SK-N-SH (cell line): ENCODE data around the gene CDC42SE2. TPM values are rescaled to one million over a fixed set of nuclear protein-coding genes. Genes with fewer than 3 reads are reported as not detected.

ENCODE experiments used
- CTCF ChIA-PET: fragments of 300-600, 350-600 bp; formaldehyde crosslinking; extraction: SDS; loops from one replicate; lab custom pipeline; 2021; lab: Yijun Ruan, JAX
- POLR2A ChIA-PET: fragments of 350-600 bp; sonication (Branson Sonifier 250); formaldehyde crosslinking; extraction: SDS; loops from one replicate; lab custom pipeline; 2020; ENCODE audit warnings: antibody characterized with exemption, inconsistent platforms; lab: Yijun Ruan, JAX
- DNase-seq: peaks from one replicate; pipeline ENCODE4 v3.0.0; 2012
- H2AFZ ChIP-seq: fragments of 200-600 bp; sonication (generic); 2 replicates; pipeline ENCODE4 v1.8.1; 2016; ENCODE audit warnings: antibody characterized with exemption, mild to moderate bottlenecking, low read depth
- H3F3A ChIP-seq: fragments of 200-600 bp; sonication (generic); replicated peaks from 2 replicates; pipeline ENCODE3; 2016; ENCODE audit warnings: antibody characterized with exemption, mild to moderate bottlenecking; ENCODE audit not compliant: insufficient read depth
- H3K27ac ChIP-seq, 2 experiments: fragments of 200-500 bp in 1 of 2; fragments of 200-600 bp in 1 of 2; sonication (Bioruptor generic) in 1 of 2; sonication (generic), shearing (Covaris generic) in 1 of 2; 2 replicates each; pipeline versions ENCODE4 v1.5.1 to v1.6.1; 2014 to 2016; ENCODE audit warnings: low read depth in 2 of 2, inconsistent platforms in 1 of 2, low read length in 1 of 2, mild to moderate bottlenecking in 1 of 2, mixed read lengths in 1 of 2
- H3K27me3 ChIP-seq: fragments of 200-600 bp; sonication (generic), shearing (Covaris generic); 2 replicates; pipeline ENCODE4 v1.6.1; 2016; ENCODE audit warnings: mixed run types; ENCODE audit not compliant: insufficient read depth
- H3K36me3 ChIP-seq, 2 experiments: fragments of 200-500 bp in 1 of 2; fragments of 200-600 bp in 1 of 2; sonication (Bioruptor generic) in 1 of 2; sonication (generic) in 1 of 2; replicated peaks in 1 of 2; 2 replicates each; pipeline versions ENCODE3 to v1.5.1; 2014 to 2016; ENCODE audit warnings: low read length in 1 of 2, mild to moderate bottlenecking in 1 of 2; ENCODE audit not compliant: insufficient read depth in 2 of 2, control insufficient read depth in 1 of 2
- H3K4me1 ChIP-seq, 2 experiments: fragments of 200-500 bp in 1 of 2; fragments of 200-600 bp in 1 of 2; sonication (Bioruptor generic) in 1 of 2; sonication (generic), shearing (Covaris generic) in 1 of 2; 2 replicates each; pipeline versions ENCODE4 v1.5.1 to v1.6.1; 2014 to 2016; ENCODE audit warnings: low read depth in 1 of 2, low read length in 1 of 2, mixed run types in 1 of 2; ENCODE audit not compliant: insufficient read depth in 2 of 2, control insufficient read depth in 1 of 2
- H3K4me2 ChIP-seq: fragments of 200-600 bp; sonication (generic), shearing (Covaris generic); 2 replicates; pipeline ENCODE4 v1.6.1; 2017; ENCODE audit warnings: mixed run types
- H3K4me3 ChIP-seq, 2 experiments: fragments of 200-500 bp in 1 of 2; fragments of 200-600 bp in 1 of 2; sonication (Bioruptor generic) in 1 of 2; sonication (generic), shearing (Covaris generic) in 1 of 2; 2 replicates each; pipeline versions ENCODE4 v1.5.1 to v1.8.1; 2014 to 2016; ENCODE audit warnings: low read depth in 2 of 2, inconsistent platforms in 1 of 2, low read length in 1 of 2, mild to moderate bottlenecking in 1 of 2, mixed read lengths in 1 of 2, moderate library complexity in 1 of 2
- H3K79me2 ChIP-seq: fragments of 200-600 bp; sonication (generic); 2 replicates; pipeline ENCODE4 v1.8.1; 2017; ENCODE audit warnings: mild to moderate bottlenecking; ENCODE audit not compliant: insufficient read depth
- H3K9ac ChIP-seq: fragments of 200-600 bp; sonication (generic); 2 replicates; pipeline ENCODE4 v1.6.1; 2017; ENCODE audit warnings: mixed run types
- H3K9me2 ChIP-seq: fragments of 200-600 bp; sonication (generic); 2 replicates; pipeline ENCODE4 v1.6.1; 2017; ENCODE audit warnings: mixed run types
- H3K9me3 ChIP-seq: fragments of 200-600 bp; sonication (generic); 2 replicates; pipeline ENCODE4 v1.6.1; 2017; ENCODE audit warnings: mixed run types, mild to moderate bottlenecking, moderate library complexity
- H4K20me1 ChIP-seq: fragments of 200-600 bp; sonication (generic); 2 replicates; pipeline ENCODE4 v1.6.1; 2017; ENCODE audit warnings: mild to moderate bottlenecking, mixed run types; ENCODE audit not compliant: insufficient read depth
- EP300 ChIP-seq, 2 experiments: IDR thresholded peaks; 2 replicates each; pipeline versions ENCODE4 v1.4.0 to v1.6.1; 2012; ENCODE audit warnings: borderline replicate concordance in 1 of 2, low read depth in 1 of 2, low read length in 1 of 2
- EZH2phosphoT487 ChIP-seq: fragments of 200-600 bp; sonication (generic); IDR thresholded peaks from 2 replicates; pipeline ENCODE4 v1.6.1; 2017; ENCODE audit warnings: low read depth, mixed run types, mild to moderate bottlenecking, antibody characterized with exemption, moderate library complexity, borderline replicate concordance
- FOSL2 ChIP-seq: IDR thresholded peaks from 2 replicates; pipeline ENCODE4 v1.4.0; 2012; ENCODE audit warnings: low read depth, mild to moderate bottlenecking, moderate library complexity, borderline replicate concordance
- FOXJ3 ChIP-seq: sonication (generic); formaldehyde crosslinking; IDR thresholded peaks from 2 replicates; pipeline ENCODE4 v1.5.1; 2020; ENCODE audit warnings: mild to moderate bottlenecking, missing genetic modification reagents
- GABPA ChIP-seq: IDR thresholded peaks from 2 replicates; pipeline ENCODE4 v1.4.0; 2012; ENCODE audit warnings: low read depth, mild to moderate bottlenecking
- GATA2 ChIP-seq: sonication (generic); formaldehyde crosslinking; IDR thresholded peaks from 2 replicates; pipeline ENCODE4 v1.5.0; 2020; ENCODE audit warnings: mild to moderate bottlenecking, missing genetic modification reagents
- MEF2A ChIP-seq: IDR thresholded peaks from 2 replicates; pipeline ENCODE4 v1.4.0; 2012; ENCODE audit warnings: low read depth, borderline replicate concordance
- MXI1 ChIP-seq: IDR thresholded peaks from 2 replicates; pipeline ENCODE4 v1.6.1; 2012; ENCODE audit warnings: mild to moderate bottlenecking, low read depth, low read length, improper control_type of control experiment
- NFIC ChIP-seq: IDR thresholded peaks from 2 replicates; pipeline ENCODE4 v1.4.0; 2012; ENCODE audit warnings: borderline replicate concordance
- NRF1 ChIP-seq: IDR thresholded peaks from 2 replicates; pipeline ENCODE4 v1.6.1; 2012; ENCODE audit warnings: low read depth, mild to moderate bottlenecking, low read length
- POLR2AphosphoS5 ChIP-seq: IDR thresholded peaks from 2 replicates; pipeline ENCODE4 v1.6.1; 2012; ENCODE audit warnings: low read depth, low read length
- RAD21 ChIP-seq: IDR thresholded peaks from 2 replicates; pipeline ENCODE4 v1.6.1; 2012; ENCODE audit warnings: mild to moderate bottlenecking, low read length
- RXRA ChIP-seq: IDR thresholded peaks from 2 replicates; pipeline ENCODE4 v1.4.0; 2012; ENCODE audit warnings: low read depth, mild to moderate bottlenecking, borderline replicate concordance
- TCF12 ChIP-seq: IDR thresholded peaks from 2 replicates; pipeline ENCODE4 v1.4.0; 2012
- TEAD4 ChIP-seq: IDR thresholded peaks from 2 replicates; pipeline ENCODE4 v1.4.0; 2012; ENCODE audit warnings: mild to moderate bottlenecking, borderline replicate concordance; ENCODE audit not compliant: insufficient read depth
- WGBS: methylation state at CpG from one replicate; pipeline ENCODE4 v1.1.6; 2017; ENCODE audit warnings: low lambda C conversion rate; 5-methylcytosine and 5-hydroxymethylcytosine counted together
- polyA plus RNA-seq, 3 experiments: library from polyadenylated mRNA; depleted of rRNA; stranded (reverse); fragments of >200 nt; gene quantifications; 2 replicates each; pipeline ENCODE4 v1.2.3, GENCODE V29; 2012
- TF ChIP-seq, protein P1 (sequence below): IDR thresholded peaks from 2 replicates; pipeline ENCODE4; 2012
- TF ChIP-seq, protein P2 (sequence below): IDR thresholded peaks from 2 replicates; pipeline ENCODE4 v1.4.0; 2012; ENCODE audit warnings: low read depth, borderline replicate concordance
- TF ChIP-seq, protein P3 (sequence below): fragments of 150-350 bp; IDR thresholded peaks from 2 replicates; pipeline ENCODE4 v1.6.1; 2017; ENCODE audit warnings: antibody characterized with exemption, low read length, low read depth, borderline replicate concordance

CDC42SE2 gene
- polyA plus RNA-seq, 1 of the 3 experiments (the other 2 are of a cell fraction): 8.6 TPM

DNA sequence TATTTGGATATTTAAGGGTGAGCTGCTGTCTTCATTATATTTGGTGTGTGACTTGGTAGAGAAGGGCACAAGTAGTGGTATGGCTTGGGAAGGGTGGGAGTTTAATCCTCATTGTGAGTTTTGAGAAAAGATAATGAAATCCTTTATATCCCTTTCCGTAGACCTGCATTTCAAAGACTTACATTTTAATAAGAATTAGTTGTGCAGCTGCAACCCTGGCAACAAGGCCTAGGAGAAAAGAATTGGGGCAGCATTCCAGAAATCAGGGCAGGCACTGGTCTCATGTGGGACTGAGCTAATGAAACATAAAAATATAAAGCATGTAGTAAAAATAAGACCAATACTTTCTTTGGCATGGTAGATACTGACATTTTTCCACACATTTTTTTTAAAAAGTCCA lies 60.5 kb downstream of the CDC42SE2 start:
- no peak overlapping the region for H3K4me3 ChIP-seq
- H3F3A ChIP-seq: peaks cover 15% of the 10 kb centered on the region
- no peaks in the 10 kb centered on the region for H3K27me3 ChIP-seq
- POLR2A ChIA-PET: no interaction called here
- DNase-seq: no peak
- H3K27ac ChIP-seq: no peak overlapping the region
- H3K9ac ChIP-seq: no peak overlapping the region
- H3K4me2 ChIP-seq: no peak overlapping the region
- TF ChIP-seq GABPA (no peak), RAD21 (no peak), EZH2phosphoT487 (no peak), NFIC (no peak), NRF1 (no peak), TEAD4 (no peak), TCF12 (no peak), EP300 (IDR thresholded peaks at IDR 0.05; ENCODE audit: borderline replicate concordance in 1 of 2, low read depth in 1 of 2, low read length in 1 of 2) (no peak), MEF2A (no peak), MXI1 (no peak), FOXJ3 (no peak), GATA2 (no peak), POLR2AphosphoS5 (no peak), RXRA (no peak), FOSL2 (no peak)
- TF ChIP-seq, protein P1, sequence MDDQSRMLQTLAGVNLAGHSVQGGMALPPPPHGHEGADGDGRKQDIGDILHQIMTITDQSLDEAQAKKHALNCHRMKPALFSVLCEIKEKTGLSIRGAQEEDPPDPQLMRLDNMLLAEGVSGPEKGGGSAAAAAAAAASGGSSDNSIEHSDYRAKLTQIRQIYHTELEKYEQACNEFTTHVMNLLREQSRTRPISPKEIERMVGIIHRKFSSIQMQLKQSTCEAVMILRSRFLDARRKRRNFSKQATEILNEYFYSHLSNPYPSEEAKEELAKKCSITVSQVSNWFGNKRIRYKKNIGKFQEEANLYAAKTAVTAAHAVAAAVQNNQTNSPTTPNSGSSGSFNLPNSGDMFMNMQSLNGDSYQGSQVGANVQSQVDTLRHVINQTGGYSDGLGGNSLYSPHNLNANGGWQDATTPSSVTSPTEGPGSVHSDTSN: no peak
- TF ChIP-seq, protein P2, sequence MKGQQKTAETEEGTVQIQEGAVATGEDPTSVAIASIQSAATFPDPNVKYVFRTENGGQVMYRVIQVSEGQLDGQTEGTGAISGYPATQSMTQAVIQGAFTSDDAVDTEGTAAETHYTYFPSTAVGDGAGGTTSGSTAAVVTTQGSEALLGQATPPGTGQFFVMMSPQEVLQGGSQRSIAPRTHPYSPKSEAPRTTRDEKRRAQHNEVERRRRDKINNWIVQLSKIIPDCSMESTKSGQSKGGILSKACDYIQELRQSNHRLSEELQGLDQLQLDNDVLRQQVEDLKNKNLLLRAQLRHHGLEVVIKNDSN: no peak
- TF ChIP-seq, protein P3, sequence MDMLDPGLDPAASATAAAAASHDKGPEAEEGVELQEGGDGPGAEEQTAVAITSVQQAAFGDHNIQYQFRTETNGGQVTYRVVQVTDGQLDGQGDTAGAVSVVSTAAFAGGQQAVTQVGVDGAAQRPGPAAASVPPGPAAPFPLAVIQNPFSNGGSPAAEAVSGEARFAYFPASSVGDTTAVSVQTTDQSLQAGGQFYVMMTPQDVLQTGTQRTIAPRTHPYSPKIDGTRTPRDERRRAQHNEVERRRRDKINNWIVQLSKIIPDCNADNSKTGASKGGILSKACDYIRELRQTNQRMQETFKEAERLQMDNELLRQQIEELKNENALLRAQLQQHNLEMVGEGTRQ: no peak
- WGBS: 100% methylated on average over 1 of the region's 1 CpG
- H3K9me3 ChIP-seq: no peaks in the 10 kb centered on the region
- H3K4me1 ChIP-seq: peaks cover 3 to 32% of the 10 kb centered on the region in 2 experiments; a peak in 3 of 4 replicates
- peaks cover 31% of the 10 kb centered on the region for H4K20me1 ChIP-seq
- peaks cover 0 to 15% of the 10 kb centered on the region in 2 experiments for H3K36me3 ChIP-seq
- CTCF ChIA-PET: no interaction called here
- H3K79me2 ChIP-seq: peaks cover 77% of the 10 kb centered on the region
- no peaks in the 10 kb centered on the region; the same call in 1 of the 2 replicates for H3K9me2 ChIP-seq
- H2AFZ ChIP-seq: no peak overlapping the region
